KMS-11 (cell line): ENCODE results near the gene C12orf54.
"Not testable (repeated sequence)": the region's sequence is repeated elsewhere in the genome, so short reads cannot be mapped to it uniquely, and the experiment has no call there.

Experiments
- H2AFZ ChIP-seq: fragments of 200-600 bp; sonication (generic); 2 replicates; pipeline ENCODE4 v1.6.1; 2016; ENCODE audit warnings: antibody characterized with exemption, mixed run types, low read depth
- H3K27ac ChIP-seq: fragments of 200-600 bp; sonication (generic); 2 replicates; pipeline ENCODE4 v1.6.1; 2016; ENCODE audit warnings: mild to moderate bottlenecking, mixed run types
- H3K27me3 ChIP-seq: fragments of 200-600 bp; sonication (generic); 2 replicates; pipeline ENCODE4 v1.6.1; 2017; ENCODE audit warnings: mild to moderate bottlenecking, low read depth, mixed run types, moderate library complexity; ENCODE audit not compliant: insufficient read depth
- H3K36me3 ChIP-seq: fragments of 200-600 bp; sonication (generic); 2 replicates; pipeline ENCODE4 v1.6.1; 2017; ENCODE audit warnings: mild to moderate bottlenecking, mixed run types; ENCODE audit not compliant: insufficient read depth
- H3K4me1 ChIP-seq: fragments of 200-600 bp; sonication (generic); 2 replicates; pipeline ENCODE4 v1.6.1; 2016; ENCODE audit warnings: mild to moderate bottlenecking, low read depth, mixed run types; ENCODE audit not compliant: poor library complexity, severe bottlenecking
- H3K4me2 ChIP-seq: fragments of 200-600 bp; sonication (generic); 2 replicates; pipeline ENCODE4 v1.7.0; 2016; ENCODE audit warnings: mild to moderate bottlenecking, mixed run types
- H3K4me3 ChIP-seq: fragments of 200-600 bp; sonication (generic); IDR thresholded peaks from 2 replicates; pipeline ENCODE4 v1.6.1; 2017; ENCODE audit warnings: low read depth, low read length, mixed read lengths; ENCODE audit not compliant: insufficient read depth
- H3K79me2 ChIP-seq: fragments of 200-600 bp; sonication (generic); 2 replicates; pipeline ENCODE4 v1.6.1; 2016; ENCODE audit warnings: low read depth, mixed run types; ENCODE audit not compliant: insufficient read depth
- H3K9ac ChIP-seq: fragments of 200-600 bp; sonication (generic); 2 replicates; pipeline ENCODE4 v1.6.1; 2016; ENCODE audit warnings: mild to moderate bottlenecking, mixed run types
- H4K20me1 ChIP-seq: fragments of 200-600 bp; sonication (generic); 2 replicates; pipeline ENCODE4 v1.6.1; 2016; ENCODE audit warnings: mild to moderate bottlenecking, mixed run types; ENCODE audit not compliant: insufficient read depth
- CTCF ChIP-seq: fragments of 200-600 bp; sonication (generic); conservative IDR thresholded peaks from 2 replicates; pipeline ENCODE4 v1.6.1; 2017; ENCODE audit warnings: low read depth, mild to moderate bottlenecking, antibody characterized with exemption, low read length, moderate library complexity, mixed read lengths

Gene C12orf54

DNA sequence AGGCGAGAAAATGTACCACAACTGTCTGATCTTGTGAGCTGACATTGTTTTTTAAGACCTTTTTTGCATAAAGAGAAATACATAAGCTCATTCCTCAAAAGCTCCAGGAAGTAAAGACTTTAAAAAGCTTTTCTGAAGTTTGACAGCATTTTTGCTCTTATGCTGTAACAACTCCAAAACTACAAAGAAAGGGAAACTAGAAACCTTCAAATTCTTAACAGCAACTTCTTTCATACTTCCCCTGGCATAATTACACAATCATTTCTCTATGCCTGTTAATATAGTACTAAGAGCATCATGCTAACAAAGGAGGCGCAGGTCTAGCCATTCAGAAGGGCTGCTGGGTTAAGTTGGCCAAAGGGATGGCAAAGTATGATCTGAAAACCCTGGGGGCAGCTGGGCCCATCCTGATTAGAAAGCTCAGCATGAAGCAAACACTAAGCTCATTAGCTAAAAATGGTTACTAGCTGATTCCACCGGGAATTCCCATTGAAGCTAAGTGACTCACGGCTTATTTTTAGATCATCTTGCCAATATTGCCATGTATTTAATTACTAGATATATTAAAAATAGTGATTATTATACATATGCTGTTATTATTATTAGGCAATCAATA lies 36.0 kb upstream of the C12orf54 start:
- Histone ChIP-seq H3K4me3 (no peak overlapping the region), H3K79me2 (no peaks in the 10 kb centered on the region), H3K4me1 (peaks cover 15% of the 10 kb centered on the region), H2AFZ (peak overlapping the region; percentile 15; the same call in 1 of the 2 replicates), H3K27me3 (no peaks in the 10 kb centered on the region), H3K4me2 (peak overlapping the region; percentile 15; the same call in 1 of the 2 replicates), H4K20me1 (no peaks in the 10 kb centered on the region), H3K27ac (no peak overlapping the region), H3K9ac (no peak overlapping the region), H3K36me3 (no peaks in the 10 kb centered on the region)
- no peak for TF ChIP-seq CTCF

DNA sequence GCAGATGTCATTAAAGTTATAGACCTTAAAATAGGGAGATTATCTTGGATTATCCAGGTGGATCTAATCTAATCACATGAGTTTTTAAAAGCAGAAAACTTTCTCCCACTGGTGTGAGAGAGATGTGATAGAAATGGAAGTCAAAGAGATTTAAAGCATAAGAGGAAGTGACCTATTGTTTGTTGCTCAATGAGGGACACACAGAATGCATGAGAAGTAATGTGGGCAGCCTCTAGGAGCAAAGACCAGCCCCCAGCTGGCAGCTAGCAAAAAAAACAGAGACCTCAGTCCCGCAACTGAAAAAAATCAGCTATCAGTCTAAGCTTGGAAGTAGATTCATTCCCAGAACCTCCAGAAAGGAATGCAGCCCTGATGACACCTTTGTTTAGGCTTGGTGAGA lies 34.5 kb upstream of the C12orf54 start:
- H3K36me3 ChIP-seq, result no peaks in the 10 kb centered on the region
- H2AFZ ChIP-seq, result no peak overlapping the region
- no peak overlapping the region for H3K4me2 ChIP-seq
- no peak overlapping the region for H3K27ac ChIP-seq
- H3K79me2 ChIP-seq, result no peaks in the 10 kb centered on the region
- H4K20me1 ChIP-seq, result no peaks in the 10 kb centered on the region
- H3K4me1 ChIP-seq, result peaks cover 15% of the 10 kb centered on the region
- TF ChIP-seq CTCF, result no peak
- H3K4me3 ChIP-seq, result no peak overlapping the region
- H3K9ac ChIP-seq, result no peak overlapping the region
- H3K27me3 ChIP-seq, result no peaks in the 10 kb centered on the region

- TF ChIP-seq CTCF, result no peak
- H3K27me3 ChIP-seq, result no peaks in the 10 kb centered on the region
Measured at GRCh38 chr12:48451372-48451771, 30.9 kb upstream of the C12orf54 start.

GRCh38 chr12:48452961-48453360 lies 29.3 kb upstream of the C12orf54 start:
- not testable (repeated sequence) for H3K79me2 ChIP-seq, H3K4me3 ChIP-seq, H3K4me1 ChIP-seq, H3K36me3 ChIP-seq, H4K20me1 ChIP-seq, H3K4me2 ChIP-seq, H3K27me3 ChIP-seq, H3K9ac ChIP-seq, H3K27ac ChIP-seq, H2AFZ ChIP-seq

More at GRCh38 chr12:48451372-48451771, 30.9 kb upstream of the C12orf54 start:
- H4K20me1 ChIP-seq, result no peaks in the 10 kb centered on the region
- no peak overlapping the region for H3K4me2 ChIP-seq
- no peak overlapping the region for H3K27ac ChIP-seq
- no peaks in the 10 kb centered on the region for H3K79me2 ChIP-seq
- peaks cover 7% of the 10 kb centered on the region for H3K4me1 ChIP-seq
- no peak overlapping the region for H3K4me3 ChIP-seq
- no peak overlapping the region for H3K9ac ChIP-seq
- no peak overlapping the region for H2AFZ ChIP-seq
- no peaks in the 10 kb centered on the region for H3K36me3 ChIP-seq

DNA sequence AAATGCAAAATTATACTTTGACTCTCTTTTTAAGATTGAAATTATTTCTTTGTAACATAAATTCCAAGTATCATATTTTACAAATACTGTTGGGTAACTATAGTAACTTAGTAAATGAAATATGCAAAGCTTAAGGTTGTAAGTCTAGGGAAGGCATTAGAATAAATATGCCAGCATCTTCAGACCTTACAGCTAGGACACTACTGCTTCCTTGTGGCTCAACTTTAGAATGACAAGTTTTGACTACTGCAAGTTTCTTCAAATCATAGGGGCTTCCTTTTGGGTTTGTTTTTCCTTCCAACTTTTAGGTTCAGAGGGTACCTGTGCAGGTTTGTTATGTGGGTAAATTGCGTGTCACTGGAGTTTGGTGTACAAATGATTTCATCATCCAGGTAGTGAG lies 27.6 kb upstream of the C12orf54 start:
- Histone ChIP-seq H3K4me3 (no peak overlapping the region), H3K4me1 (no peaks in the 10 kb centered on the region), H2AFZ (no peak overlapping the region), H3K27me3 (no peaks in the 10 kb centered on the region), H3K4me2 (no peak overlapping the region), H3K9ac (no peak overlapping the region), H3K36me3 (no peaks in the 10 kb centered on the region), H3K79me2 (no peaks in the 10 kb centered on the region), H3K27ac (no peak overlapping the region), H4K20me1 (no peaks in the 10 kb centered on the region)
- 0 out of 2 replicates have a peak, but pooled peaks have one; percentile 27 for TF ChIP-seq CTCF
